SU-DHL-6 (cell line): Measurements from ENCODE around the gene HES4.
A peak's percentile ranks its signal among the peaks of the same experiment; 100 is the strongest.

Experiments
- H2AFZ ChIP-seq: fragments of 200-600 bp; sonication (generic); 2 replicates; pipeline ENCODE4 v1.6.1; 2014; ENCODE audit warnings: low read depth, mild to moderate bottlenecking, moderate library complexity, mixed read lengths, antibody characterized with exemption, low read length; ENCODE audit not compliant: severe bottlenecking
- H3F3A ChIP-seq: fragments of 200-600 bp; shearing (Covaris generic); 2 replicates; pipeline ENCODE4 v1.6.0; 2016; ENCODE audit warnings: antibody characterized with exemption, mild to moderate bottlenecking; ENCODE audit not compliant: insufficient read depth
- H3K27ac ChIP-seq: fragments of 200-600 bp; sonication (generic); 2 replicates; pipeline ENCODE4 v1.5.1; 2016; ENCODE audit warnings: low read depth, mild to moderate bottlenecking, low read length, moderate library complexity, mixed read lengths
- H3K27me3 ChIP-seq: fragments of 200-600 bp; sonication (generic), shearing (Covaris generic); 2 replicates; pipeline ENCODE4 v1.6.0; 2014; ENCODE audit warnings: mild to moderate bottlenecking, low read length
- H3K36me3 ChIP-seq: fragments of 200-600 bp; sonication (generic); 2 replicates; pipeline ENCODE4 v1.6.1; 2014; ENCODE audit warnings: mild to moderate bottlenecking, low read length, mixed read lengths
- H3K4me2 ChIP-seq: fragments of 300-600, 200-600 bp; shearing (Covaris generic), sonication (generic); 2 replicates; pipeline ENCODE4 v1.6.0; 2014; ENCODE audit warnings: low read length, low read depth, mild to moderate bottlenecking; ENCODE audit not compliant: poor library complexity, severe bottlenecking
- H3K4me3 ChIP-seq: fragments of 200-600 bp; sonication (generic); 2 replicates; pipeline ENCODE4 v1.5.1; 2014; ENCODE audit warnings: antibody characterized with exemption, low read length, mild to moderate bottlenecking, mixed read lengths; ENCODE audit not compliant: insufficient read depth, poor library complexity, severe bottlenecking
- H3K79me2 ChIP-seq: fragments of 200-600 bp; sonication (generic); 2 replicates; pipeline ENCODE4 v1.6.1; 2014; ENCODE audit warnings: mild to moderate bottlenecking, low read length, moderate library complexity; ENCODE audit not compliant: insufficient read depth
- H3K9ac ChIP-seq: fragments of 200-600 bp; sonication (generic); 2 replicates; pipeline ENCODE4 v1.7.0; 2014; ENCODE audit warnings: mild to moderate bottlenecking, low read length
- H3K9me2 ChIP-seq: fragments of 200-600 bp; sonication (generic); replicated peaks from 2 replicates; pipeline ENCODE4 v1.6.1; 2014; ENCODE audit warnings: low read length; ENCODE audit not compliant: insufficient read depth
- H3K9me3 ChIP-seq: fragments of 200-600 bp; sonication (generic); 2 replicates; pipeline ENCODE4 v1.6.1; 2014; ENCODE audit warnings: low read length, mixed read lengths; ENCODE audit not compliant: insufficient read depth
- H4K20me1 ChIP-seq: fragments of 200-600 bp; sonication (generic); 2 replicates; pipeline ENCODE4 v1.6.1; 2014; ENCODE audit warnings: low read depth, mild to moderate bottlenecking, antibody characterized with exemption, low read length, moderate library complexity, mixed read lengths
- EZH2phosphoT487 ChIP-seq: fragments of 200-600 bp; sonication (generic), shearing (Covaris generic); conservative IDR thresholded peaks from 2 replicates; pipeline ENCODE4 v1.6.1; 2018; ENCODE audit warnings: mild to moderate bottlenecking, antibody characterized with exemption, low read length, moderate library complexity, mixed read lengths
- TF ChIP-seq, protein P1 (sequence below): fragments of 200-600 bp; sonication (generic); IDR thresholded peaks from one replicate; pipeline ENCODE4 v1.5.1; 2017; ENCODE audit warnings: antibody characterized with exemption, mild to moderate bottlenecking, low read length, moderate library complexity; ENCODE audit not compliant: insufficient read depth, poor library complexity, severe bottlenecking

HES4 gene

DNA sequence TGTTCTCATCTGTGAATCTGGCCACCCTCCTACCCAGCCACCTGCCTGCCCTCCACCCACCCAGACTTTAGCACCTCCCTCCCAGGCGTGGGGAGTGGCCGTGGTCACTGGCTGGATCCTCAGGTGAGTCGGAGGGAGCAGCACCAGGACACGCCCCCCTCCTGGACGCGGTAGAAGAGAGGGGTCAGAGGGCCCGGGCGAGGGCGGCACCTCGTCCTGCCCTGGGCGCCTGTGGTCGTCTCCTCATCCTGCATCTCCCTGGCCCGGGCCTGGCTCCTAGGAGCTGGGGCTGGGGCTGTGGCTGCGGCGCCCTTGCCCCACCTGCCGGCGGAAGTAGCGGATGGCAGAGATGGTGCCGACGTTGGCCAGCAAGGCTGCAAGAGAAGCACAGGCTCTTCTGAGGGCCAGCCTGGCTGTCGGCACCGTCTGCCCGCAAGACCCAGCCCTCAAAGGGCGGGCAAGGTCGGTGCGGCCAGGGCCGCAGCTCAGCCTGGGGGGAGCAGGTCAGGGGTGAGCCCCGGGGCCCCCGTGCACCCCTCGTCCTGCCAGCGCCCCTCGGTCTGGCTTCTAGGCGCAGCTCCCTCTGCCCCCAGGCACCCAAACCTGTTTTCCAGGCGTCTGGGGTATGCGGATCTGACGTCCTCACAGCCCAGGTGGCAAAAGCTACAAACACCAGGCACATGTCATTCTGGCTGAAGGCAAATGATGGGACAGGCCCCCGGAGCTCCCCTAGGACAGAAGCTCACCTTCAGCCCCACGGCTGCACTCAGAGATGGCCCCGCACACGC is 23.8 kb downstream of the HES4 start:
- TF ChIP-seq, protein P1, sequence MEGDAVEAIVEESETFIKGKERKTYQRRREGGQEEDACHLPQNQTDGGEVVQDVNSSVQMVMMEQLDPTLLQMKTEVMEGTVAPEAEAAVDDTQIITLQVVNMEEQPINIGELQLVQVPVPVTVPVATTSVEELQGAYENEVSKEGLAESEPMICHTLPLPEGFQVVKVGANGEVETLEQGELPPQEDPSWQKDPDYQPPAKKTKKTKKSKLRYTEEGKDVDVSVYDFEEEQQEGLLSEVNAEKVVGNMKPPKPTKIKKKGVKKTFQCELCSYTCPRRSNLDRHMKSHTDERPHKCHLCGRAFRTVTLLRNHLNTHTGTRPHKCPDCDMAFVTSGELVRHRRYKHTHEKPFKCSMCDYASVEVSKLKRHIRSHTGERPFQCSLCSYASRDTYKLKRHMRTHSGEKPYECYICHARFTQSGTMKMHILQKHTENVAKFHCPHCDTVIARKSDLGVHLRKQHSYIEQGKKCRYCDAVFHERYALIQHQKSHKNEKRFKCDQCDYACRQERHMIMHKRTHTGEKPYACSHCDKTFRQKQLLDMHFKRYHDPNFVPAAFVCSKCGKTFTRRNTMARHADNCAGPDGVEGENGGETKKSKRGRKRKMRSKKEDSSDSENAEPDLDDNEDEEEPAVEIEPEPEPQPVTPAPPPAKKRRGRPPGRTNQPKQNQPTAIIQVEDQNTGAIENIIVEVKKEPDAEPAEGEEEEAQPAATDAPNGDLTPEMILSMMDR: peak; percentile 36
- no peak for TF ChIP-seq EZH2phosphoT487
- H3F3A ChIP-seq: no peaks in the 10 kb centered on the region
- no peak overlapping the region for H2AFZ ChIP-seq
- no peak overlapping the region for H3K4me3 ChIP-seq
- no peaks in the 10 kb centered on the region for H4K20me1 ChIP-seq
- H3K27me3 ChIP-seq: no peaks in the 10 kb centered on the region
- no peaks in the 10 kb centered on the region for H3K79me2 ChIP-seq
- H3K36me3 ChIP-seq: no peaks in the 10 kb centered on the region
- H3K9ac ChIP-seq: no peak overlapping the region
- H3K9me2 ChIP-seq: no peaks in the 10 kb centered on the region
- no peaks in the 10 kb centered on the region for H3K9me3 ChIP-seq
- H3K4me2 ChIP-seq: peak overlapping the region; percentile 17
- no peak overlapping the region for H3K27ac ChIP-seq

DNA sequence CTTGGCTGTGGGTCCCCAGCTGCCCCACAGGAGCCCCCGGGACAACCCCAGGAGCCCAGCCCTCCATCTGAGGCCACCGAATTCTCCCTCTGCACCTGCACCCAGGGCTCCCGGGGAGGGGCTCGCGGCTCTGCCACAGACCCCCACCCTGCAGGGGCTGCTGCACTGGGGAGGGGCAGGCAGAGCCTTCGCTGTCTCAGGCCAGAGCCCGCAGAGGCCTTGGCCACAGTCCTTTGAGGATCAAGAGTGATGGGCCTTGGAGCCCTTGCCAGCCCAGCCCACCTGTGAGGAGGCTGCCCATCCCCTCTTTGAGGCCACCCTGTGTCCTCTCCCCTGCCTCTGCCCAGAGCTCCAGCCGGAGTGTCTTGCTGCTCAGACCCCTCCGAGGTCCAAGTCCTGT is 24.5 kb downstream of the HES4 start:
- Histone ChIP-seq H3K4me3 (no peak overlapping the region), H3K9ac (no peak overlapping the region), H3K9me2 (no peaks in the 10 kb centered on the region), H3K27ac (no peak overlapping the region), H3K36me3 (no peaks in the 10 kb centered on the region), H3K27me3 (no peaks in the 10 kb centered on the region), H4K20me1 (no peaks in the 10 kb centered on the region), H3K9me3 (no peaks in the 10 kb centered on the region), H3K79me2 (no peaks in the 10 kb centered on the region), H3K4me2 (no peak overlapping the region), H3F3A (no peaks in the 10 kb centered on the region), H2AFZ (no peak overlapping the region)
- TF ChIP-seq EZH2phosphoT487: no peak
- TF ChIP-seq, protein P1: no peak

DNA sequence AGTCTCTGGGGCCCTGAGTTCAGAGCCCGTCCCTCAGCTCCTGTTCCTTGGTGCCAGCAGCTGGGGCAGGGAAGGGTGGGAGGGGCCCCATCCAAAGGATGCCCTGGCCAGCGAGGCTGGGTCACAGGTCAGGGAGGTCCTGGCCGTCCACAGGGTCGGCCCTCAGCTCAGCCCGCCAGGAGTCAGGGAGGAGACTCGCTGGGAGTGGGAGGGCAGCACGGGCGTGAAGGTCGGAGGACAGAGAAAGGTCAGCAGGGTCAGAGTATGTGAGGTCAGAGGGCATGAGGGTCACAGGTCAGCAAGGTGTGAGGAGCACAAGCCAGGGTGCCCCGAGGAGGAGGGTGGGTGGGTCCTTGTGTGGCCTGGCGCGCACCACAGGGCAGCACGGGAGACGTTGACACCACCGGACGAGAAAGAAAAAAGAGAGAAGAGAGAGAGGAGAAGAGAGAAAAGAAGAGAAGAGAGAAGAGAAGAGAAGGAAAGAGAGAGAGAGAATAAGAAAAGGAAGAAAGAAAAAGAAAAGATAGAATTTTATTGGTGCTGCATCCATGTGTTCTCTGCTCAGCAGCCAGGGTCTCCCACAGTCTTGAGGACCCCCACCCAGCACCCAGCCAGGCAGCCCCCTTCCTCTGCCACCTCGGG is 25.1 kb downstream of the HES4 start:
- no peaks in the 10 kb centered on the region for H3F3A ChIP-seq
- H3K27ac ChIP-seq: no peak overlapping the region
- H2AFZ ChIP-seq: no peak overlapping the region
- H3K9me2 ChIP-seq: no peaks in the 10 kb centered on the region
- H3K27me3 ChIP-seq: no peaks in the 10 kb centered on the region
- no peaks in the 10 kb centered on the region for H4K20me1 ChIP-seq
- no peaks in the 10 kb centered on the region for H3K9me3 ChIP-seq
- no peak overlapping the region for H3K4me2 ChIP-seq
- no peak overlapping the region for H3K9ac ChIP-seq
- H3K36me3 ChIP-seq: no peaks in the 10 kb centered on the region
- TF ChIP-seq EZH2phosphoT487: no peak
- TF ChIP-seq, protein P1: no peak
- H3K79me2 ChIP-seq: no peaks in the 10 kb centered on the region
- H3K4me3 ChIP-seq: no peak overlapping the region
